AG09319 (cell line): ENCODE results near the gene NT5C1A.

Source experiments
- DNase-seq: peaks from one replicate; pipeline ENCODE4 v3.0.0-alpha.2; 2010; ENCODE audit warnings: low read depth; ENCODE audit errors: extremely low read depth
- CTCF ChIP-seq: IDR thresholded peaks from 2 replicates; pipeline ENCODE4 v1.5.1; 2011; ENCODE audit warnings: low read depth, mild to moderate bottlenecking, inconsistent platforms, low read length, moderate library complexity

The NT5C1A gene

DNA sequence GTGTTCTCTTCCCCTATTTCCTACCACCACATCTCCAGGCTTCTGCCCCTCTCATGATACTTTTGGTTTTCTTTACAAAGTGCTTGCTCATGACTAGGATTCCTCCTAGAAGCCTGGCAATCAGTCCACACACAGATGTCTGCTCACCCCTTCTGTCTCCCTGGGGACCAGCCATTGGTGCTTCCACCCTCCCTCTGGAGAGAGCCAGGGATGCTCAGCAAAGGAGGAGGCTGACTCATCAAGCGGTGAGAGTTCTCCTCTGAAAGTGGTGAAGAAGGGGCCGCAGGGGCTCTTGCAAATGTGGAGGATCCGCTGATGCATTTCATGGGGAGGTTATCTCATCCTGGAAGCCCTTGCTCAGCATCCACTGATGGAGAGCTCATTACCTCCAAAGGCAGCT, 14.5 kb downstream of the NT5C1A start:
- no peak for TF ChIP-seq CTCF
- DNase-seq = no peak

- TF ChIP-seq CTCF = no peak
- DNase-seq = no peak
These were observed 15.5 kb downstream of the NT5C1A start for GRCh38 chr1:39656391-39656790.

DNA sequence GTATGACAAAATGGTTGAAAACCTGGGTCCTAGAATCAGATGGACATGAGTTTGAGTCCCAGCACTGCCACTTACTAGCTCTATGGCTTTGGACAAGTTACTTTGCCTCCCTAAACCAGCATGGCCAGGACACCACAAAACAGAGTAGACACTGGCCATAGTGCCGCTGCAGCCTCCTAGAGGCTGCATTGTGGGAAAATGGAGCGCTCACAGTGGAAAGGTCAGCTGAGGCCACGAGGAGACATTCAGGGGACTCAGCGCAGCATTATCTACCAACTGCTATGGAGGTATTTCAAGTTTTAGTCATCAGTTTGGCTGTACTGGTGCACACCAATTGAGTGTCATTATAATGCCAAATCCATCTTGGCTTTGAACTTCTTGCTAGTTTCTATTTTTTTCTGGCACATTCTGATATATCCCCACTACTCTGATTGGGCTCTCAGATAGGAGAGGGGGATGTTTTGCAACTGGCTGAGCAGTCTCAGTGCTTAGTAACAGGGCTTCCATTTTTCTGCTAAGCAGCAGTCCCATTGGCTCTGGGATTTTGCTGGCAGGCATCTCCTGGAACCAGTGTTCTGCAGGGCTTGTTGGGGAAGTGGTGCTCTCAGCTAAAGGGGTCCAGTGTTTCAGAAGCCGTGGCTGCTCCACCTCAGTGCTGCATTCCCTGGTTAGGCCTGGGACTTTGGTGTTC, 16.2 kb downstream of the NT5C1A start:
- no peak for DNase-seq
- TF ChIP-seq CTCF = no peak

- DNase-seq = no peak
These were observed 17.6 kb downstream of the NT5C1A start for GRCh38 chr1:39654291-39654690.

DNA sequence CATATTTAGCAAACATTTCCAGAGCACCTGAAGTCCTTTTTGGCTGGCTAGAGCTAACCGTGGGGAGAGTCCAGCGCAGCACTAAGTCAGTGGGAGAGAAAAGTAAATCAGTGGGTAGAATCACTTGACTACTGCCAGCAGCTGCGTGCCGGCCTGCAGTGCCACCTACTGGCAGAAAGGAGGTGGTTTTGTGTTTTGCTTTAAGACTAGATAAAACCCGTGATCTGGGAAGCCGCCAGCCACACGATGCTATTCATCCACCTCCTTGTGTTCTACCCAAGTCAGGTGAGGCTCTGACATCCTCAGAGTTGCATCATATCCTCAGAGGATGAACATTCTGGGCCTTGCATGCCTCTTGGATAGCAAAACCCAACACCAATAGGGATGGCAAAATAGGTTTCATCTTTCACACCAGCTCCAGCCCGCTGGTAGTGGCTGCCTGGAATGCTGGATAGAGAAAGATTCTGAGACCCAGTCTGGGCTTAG, 18.3 kb downstream of the NT5C1A start:
- DNase-seq = peak; percentile 50
- peak; percentile 91 for TF ChIP-seq CTCF

More at GRCh38 chr1:39654291-39654690, 17.6 kb downstream of the NT5C1A start:
- TF ChIP-seq CTCF = no peak

GRCh38 chr1:39652554-39652953, 19.4 kb downstream of the NT5C1A start:
- TF ChIP-seq CTCF = no peak
- DNase-seq = no peak

DNA sequence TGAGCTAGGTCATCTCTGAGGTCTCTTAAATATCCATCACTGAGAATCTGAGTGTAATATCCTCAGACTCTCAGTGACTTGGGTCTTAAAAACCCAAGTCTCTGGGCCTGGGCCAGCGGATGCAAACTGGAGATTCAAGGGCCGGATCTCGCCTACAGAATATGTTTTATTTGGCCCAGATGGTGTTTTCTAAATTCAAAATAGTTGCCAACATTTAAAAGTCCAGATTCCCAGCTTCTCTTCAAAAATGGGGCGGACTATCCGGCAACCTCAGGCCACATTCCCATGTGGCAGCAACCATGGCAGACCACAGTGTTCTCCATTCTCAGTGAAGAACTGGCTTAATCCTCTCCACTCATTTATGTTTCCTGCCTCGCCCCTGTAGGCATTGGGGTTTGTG, 19.8 kb downstream of the NT5C1A start:
- no peak for DNase-seq
- TF ChIP-seq CTCF = no peak
